Large intestine (tissue), 3 donors: ENCODE data around the gene RBM28. TPM values are rescaled to one million over a fixed set of nuclear protein-coding genes. Genes with fewer than 3 reads are reported as not detected.

Experiments used
- DNase-seq, 2 donors: peaks; one replicate each; pipeline versions ENCODE4 v3.0.0 to v3.0.0-alpha.2; 2013
- H3K27ac ChIP-seq: one replicate; pipeline ENCODE4 v1.5.1; 2013; ENCODE audit warnings: low read length
- H3K27me3 ChIP-seq: 2 replicates; pipeline ENCODE4 v1.6.1; 2013; ENCODE audit warnings: low read length; ENCODE audit not compliant: control insufficient read depth, insufficient read depth
- H3K36me3 ChIP-seq: 2 replicates; pipeline ENCODE4 v1.6.1; 2013; ENCODE audit warnings: low read length; ENCODE audit not compliant: control insufficient read depth, insufficient read depth
- H3K4me1 ChIP-seq: one replicate; pipeline ENCODE4 v1.6.1; 2013; ENCODE audit warnings: low read length; ENCODE audit not compliant: control insufficient read depth, insufficient read depth
- H3K4me3 ChIP-seq: one replicate; pipeline ENCODE4 v1.5.1; 2013; ENCODE audit warnings: low read length
- H3K9me3 ChIP-seq: one replicate; pipeline ENCODE4 v1.6.1; 2013; ENCODE audit warnings: mild to moderate bottlenecking, low read depth, low read length, moderate library complexity; ENCODE audit not compliant: control insufficient read depth
- whole genome bisulfite sequencing: methylation state at CpG from one replicate; pipeline ENCODE4 v1.1.5; 2013; ENCODE audit warnings: low lambda C conversion rate; ENCODE audit not compliant: insufficient coverage; 5-methylcytosine and 5-hydroxymethylcytosine counted together
- polyA plus RNA-seq: library from polyadenylated mRNA; unstranded; fragments of 120-200 nt; gene quantifications from one replicate; pipeline ENCODE4 v1.2.1, GENCODE V29; 2013

The RBM28 gene
- polyA plus RNA-seq, 1 donor: 25.3 TPM

DNA sequence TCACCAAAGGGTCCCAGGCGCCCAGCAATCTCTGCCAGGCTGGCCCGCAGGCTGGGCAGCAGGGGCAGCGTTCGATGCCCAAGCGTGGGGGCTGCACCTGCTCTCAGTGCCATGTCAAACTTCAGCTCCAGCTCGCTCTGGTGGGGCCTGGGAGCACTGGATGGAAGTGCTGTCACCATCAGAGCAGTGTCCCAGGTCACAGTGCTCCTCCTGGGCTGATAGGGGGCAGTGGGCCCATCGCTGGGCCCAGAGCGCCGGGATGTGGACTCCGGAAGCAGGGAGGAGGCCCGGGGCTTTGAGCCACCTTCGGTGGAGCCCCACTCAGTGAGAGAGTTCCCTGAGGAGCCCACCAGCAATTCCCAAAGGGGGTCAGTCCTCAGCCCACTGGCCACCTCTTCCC, 15.6 kb upstream of the RBM28 start:
- no peaks in the 10 kb centered on the region for H3K36me3 ChIP-seq
- peaks cover 6% of the 10 kb centered on the region for H3K4me1 ChIP-seq
- H3K4me3 ChIP-seq: no peak overlapping the region
- H3K27ac ChIP-seq: no peak overlapping the region
- WGBS: no CpG with 5 or more reads among the region's 12 CpGs
- DNase-seq: no peak
- peaks cover 72% of the 10 kb centered on the region for H3K27me3 ChIP-seq
- no peaks in the 10 kb centered on the region for H3K9me3 ChIP-seq

DNA sequence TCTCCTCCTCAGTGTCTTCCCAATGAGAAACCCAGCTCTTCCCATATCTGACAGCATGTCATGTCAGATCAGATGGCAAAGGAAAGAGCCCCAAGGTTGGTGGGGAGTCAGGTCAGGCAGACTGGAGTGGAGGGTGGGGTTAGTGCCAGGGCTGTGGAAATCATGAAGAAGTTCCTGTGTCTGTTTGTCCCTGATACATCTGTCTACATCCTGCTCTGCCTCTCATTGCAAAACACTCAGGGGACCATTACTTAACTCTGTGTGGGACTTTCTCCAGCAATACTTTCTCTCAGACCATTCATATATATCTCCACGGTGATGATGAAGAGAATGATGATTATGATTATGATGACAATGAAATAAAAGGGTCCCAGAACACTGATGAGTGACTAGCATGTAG, 14.5 kb upstream of the RBM28 start:
- H3K27me3 ChIP-seq: peaks cover 73% of the 10 kb centered on the region
- no peaks in the 10 kb centered on the region for H3K9me3 ChIP-seq
- H3K36me3 ChIP-seq: no peaks in the 10 kb centered on the region
- no CpG with 5 or more reads among the region's 1 CpG for WGBS
- H3K27ac ChIP-seq: no peak overlapping the region
- H3K4me3 ChIP-seq: no peak overlapping the region
- no peak for DNase-seq
- peaks cover 6% of the 10 kb centered on the region for H3K4me1 ChIP-seq

DNA sequence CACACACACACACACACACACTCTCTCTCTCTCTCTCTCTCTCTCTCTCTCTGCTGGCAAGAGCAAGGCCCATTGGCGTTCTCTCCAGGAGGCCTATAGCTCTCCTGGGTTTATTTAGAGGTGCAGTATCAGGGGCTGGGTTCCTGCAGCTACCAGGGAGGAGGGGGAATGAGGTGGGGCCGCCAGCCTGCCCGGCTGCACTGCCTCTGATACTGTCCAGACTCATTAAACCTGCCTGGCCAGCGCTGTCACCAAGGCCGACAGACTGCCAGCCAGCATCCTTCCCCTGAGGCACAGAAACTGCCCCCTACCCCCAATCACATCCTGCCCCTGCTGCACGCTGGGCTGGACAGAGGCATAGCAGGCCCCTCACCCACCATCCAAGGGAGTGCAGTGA, 13.5 kb upstream of the RBM28 start:
- H3K9me3 ChIP-seq: peaks cover 3% of the 10 kb centered on the region
- no peak for DNase-seq
- WGBS: no CpG with 5 or more reads among the region's 6 CpGs
- H3K36me3 ChIP-seq: no peaks in the 10 kb centered on the region
- peaks cover 8% of the 10 kb centered on the region for H3K4me1 ChIP-seq
- H3K27me3 ChIP-seq: peaks cover 73% of the 10 kb centered on the region
- H3K4me3 ChIP-seq: no peak overlapping the region
- no peak overlapping the region for H3K27ac ChIP-seq

DNA sequence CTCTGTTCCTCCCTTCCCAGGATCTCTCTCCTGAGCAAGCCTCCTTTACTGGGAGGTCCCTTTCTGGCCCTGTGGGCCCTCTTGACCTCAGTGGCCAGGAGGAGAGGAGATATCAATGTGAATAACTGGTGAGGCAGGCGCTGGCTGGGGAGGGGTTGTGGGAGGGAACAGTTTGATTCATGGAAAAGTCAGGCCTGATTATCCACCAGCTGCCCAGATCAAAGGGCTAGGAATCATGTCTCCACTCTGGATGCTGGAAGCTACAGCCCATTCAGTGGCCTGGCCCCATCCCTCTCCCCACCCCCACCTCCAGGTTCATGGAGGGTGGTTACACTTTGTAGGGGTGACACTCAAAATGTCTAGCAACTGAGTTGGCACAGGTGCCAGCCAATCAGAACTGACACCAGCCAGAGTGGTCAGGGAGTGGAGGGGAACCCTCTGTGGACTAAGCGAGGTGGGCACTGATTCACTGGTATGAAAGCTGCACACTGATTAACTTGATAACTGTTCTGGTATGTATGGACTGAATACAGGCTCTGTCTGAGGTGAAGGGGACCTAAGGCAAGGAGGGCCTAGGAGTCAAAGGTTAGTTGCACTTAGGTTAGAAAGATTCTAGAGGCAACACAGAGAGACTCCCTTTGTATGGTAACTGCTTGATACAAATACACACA, 13.0 kb upstream of the RBM28 start:
- H3K9me3 ChIP-seq: peaks cover 6% of the 10 kb centered on the region
- no peak for DNase-seq
- no peak overlapping the region for H3K4me3 ChIP-seq
- H3K27me3 ChIP-seq: peaks cover 69% of the 10 kb centered on the region
- H3K4me1 ChIP-seq: peaks cover 8% of the 10 kb centered on the region
- no peaks in the 10 kb centered on the region for H3K36me3 ChIP-seq
- WGBS: no CpG with 5 or more reads among the region's 2 CpGs
- no peak overlapping the region for H3K27ac ChIP-seq

DNA sequence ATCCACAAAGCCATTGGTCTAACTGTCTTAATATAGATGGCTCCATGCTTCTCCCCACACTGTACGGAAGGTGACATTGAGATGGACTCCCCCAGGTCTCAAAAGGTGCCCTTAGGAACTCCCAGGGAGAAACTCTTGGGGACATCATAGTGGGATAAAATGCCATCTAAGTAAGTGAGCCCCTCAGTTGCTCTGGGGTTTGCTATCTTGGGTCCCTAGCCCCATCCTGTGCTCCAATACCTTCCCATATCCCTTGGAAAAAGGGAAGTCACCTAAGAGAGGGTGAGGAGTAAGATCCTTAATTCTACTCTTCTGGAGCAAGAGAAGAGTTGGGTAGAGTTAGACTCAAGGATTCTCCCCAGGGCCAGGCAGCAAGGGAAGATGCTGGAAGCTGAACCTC, 9.9 kb upstream of the RBM28 start:
- Histone ChIP-seq H3K9me3 (peaks cover 12% of the 10 kb centered on the region), H3K27ac (no peak overlapping the region), H3K36me3 (no peaks in the 10 kb centered on the region), H3K27me3 (peaks cover 73% of the 10 kb centered on the region), H3K4me3 (no peak overlapping the region), H3K4me1 (peaks cover 3% of the 10 kb centered on the region)
- WGBS: no CpG with 5 or more reads among the region's 1 CpG
- no peak for DNase-seq

DNA sequence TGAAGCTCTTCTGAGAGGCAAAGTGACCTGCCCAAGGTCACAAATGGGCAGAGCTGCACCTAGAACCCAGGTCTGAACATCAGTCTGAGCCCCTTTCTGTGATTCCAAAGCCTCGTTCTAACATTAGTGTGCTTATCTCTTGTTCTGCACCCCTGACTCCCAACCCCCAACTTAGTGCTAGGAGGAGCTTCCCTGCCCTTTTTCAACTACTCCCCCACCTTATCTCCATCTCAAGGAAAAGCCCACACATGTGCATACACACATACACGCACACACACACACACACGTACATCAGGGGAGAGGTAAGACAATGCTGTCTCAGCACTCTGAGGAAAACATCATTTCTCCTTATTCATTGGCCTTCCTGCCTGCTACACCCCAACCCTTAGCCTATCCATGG, 9.5 kb upstream of the RBM28 start:
- WGBS: no CpG with 5 or more reads among the region's 3 CpGs

DNA sequence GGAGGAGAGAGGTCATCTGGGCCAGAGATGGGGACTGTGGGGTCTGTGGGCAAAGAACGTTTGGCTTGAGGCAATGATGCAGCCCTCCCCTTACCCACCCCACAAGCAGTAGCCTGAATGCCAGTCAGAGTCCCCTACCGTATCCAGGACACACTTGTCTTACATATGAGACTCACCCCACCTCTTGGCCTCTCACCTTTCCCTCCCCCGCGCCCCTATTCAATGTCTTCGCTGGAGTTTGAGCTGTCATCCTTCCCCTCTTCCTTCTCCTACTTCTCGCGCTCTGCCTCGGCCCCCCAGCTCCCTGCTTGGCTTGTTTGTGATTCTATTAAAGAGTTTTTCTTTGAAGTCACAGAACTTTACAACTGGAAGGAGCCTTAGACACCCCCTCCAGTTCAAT, 8.9 kb upstream of the RBM28 start:
- peaks cover 78% of the 10 kb centered on the region for H3K27me3 ChIP-seq

More for the DNA sequence above, 9.5 kb upstream of the RBM28 start:
- H3K9me3 ChIP-seq: peaks cover 12% of the 10 kb centered on the region
- no peak for DNase-seq
- peaks cover 75% of the 10 kb centered on the region for H3K27me3 ChIP-seq
- peaks cover 3% of the 10 kb centered on the region for H3K4me1 ChIP-seq
- no peak overlapping the region for H3K27ac ChIP-seq
- H3K4me3 ChIP-seq: no peak overlapping the region
- H3K36me3 ChIP-seq: no peaks in the 10 kb centered on the region

DNA sequence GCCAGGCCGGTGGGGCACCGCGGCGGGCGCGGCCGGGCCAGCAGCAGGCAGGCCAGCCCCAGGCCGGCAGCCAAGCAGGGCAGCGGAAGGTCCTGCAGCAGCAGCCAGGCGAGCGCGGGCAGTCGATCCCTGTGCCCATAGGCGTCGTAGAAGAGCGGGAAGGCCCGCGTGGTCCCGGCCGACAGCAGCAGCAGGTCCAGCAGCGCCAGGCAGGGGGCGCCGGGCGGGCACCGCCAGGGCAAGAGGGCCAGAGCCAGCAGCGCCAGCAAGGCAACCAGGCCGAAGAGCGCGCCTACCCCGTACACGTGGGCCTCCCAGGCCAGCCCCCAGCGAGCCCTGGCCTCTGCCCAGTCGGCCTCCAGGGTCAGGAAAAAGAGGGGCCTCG, 8.4 kb upstream of the RBM28 start:
- Histone ChIP-seq H3K9me3 (peaks cover 12% of the 10 kb centered on the region), H3K27ac (no peak overlapping the region), H3K4me3 (no peak overlapping the region), H3K4me1 (peaks cover 3% of the 10 kb centered on the region), H3K27me3 (peaks cover 79% of the 10 kb centered on the region), H3K36me3 (no peaks in the 10 kb centered on the region)
- DNase-seq: peak in 1 of 2 donors; percentile 43
- no CpG with 5 or more reads among the region's 34 CpGs for WGBS

More for the DNA sequence above, 8.9 kb upstream of the RBM28 start:
- H3K4me1 ChIP-seq: peaks cover 3% of the 10 kb centered on the region
- no peak for DNase-seq
- no peaks in the 10 kb centered on the region for H3K36me3 ChIP-seq
- WGBS: 0% methylated on average over 1 of the region's 8 CpGs
- no peak overlapping the region for H3K4me3 ChIP-seq
- no peak overlapping the region for H3K27ac ChIP-seq
- H3K9me3 ChIP-seq: peaks cover 12% of the 10 kb centered on the region

DNA sequence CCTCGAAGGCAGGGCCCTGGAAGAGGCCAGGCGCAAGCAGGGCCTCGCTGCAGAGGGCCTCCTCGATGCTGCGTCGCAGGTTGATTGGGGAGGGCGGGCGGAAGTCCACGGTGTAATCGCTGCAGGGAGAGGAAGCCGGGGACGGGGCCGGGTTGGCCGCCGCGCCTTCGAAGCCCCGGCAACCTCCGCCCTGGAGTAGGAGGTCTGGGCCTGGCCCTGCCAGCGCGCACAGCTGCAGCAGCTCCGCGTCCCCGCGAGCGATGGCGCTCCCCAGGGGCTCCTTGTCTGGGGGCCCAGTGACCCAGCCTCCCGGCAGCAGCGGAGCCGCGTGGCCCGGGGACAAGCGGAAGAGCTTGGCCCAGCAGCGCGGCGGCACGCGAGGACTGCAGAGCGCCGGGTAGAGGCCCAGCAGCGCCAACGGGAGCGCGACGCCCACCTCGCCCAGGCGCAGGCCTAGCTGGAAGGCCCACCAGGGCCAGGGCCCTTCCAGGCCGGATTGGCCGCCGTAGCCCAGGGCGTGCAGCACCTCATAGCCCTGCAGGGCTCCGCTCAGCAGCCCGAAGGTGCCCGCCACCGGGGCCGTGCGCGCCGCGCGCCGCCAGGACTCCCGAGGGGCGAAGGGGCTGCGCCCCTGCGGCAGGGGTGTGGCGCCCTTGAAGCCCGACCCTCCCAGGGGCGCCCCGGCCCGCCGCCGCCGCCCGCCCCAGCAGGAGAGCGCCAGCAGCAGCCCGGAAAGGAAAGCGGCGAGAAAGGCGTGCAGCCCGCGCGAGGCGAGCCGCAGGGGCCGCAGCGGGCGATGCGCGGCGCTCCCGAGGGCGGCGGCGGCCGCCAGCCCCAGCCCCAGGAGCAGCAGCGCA, 7.8 kb upstream of the RBM28 start:
- H3K27me3 ChIP-seq: peaks cover 76% of the 10 kb centered on the region
- no peak overlapping the region for H3K4me3 ChIP-seq
- no peak overlapping the region for H3K27ac ChIP-seq
- no peaks in the 10 kb centered on the region for H3K36me3 ChIP-seq
- H3K4me1 ChIP-seq: peaks cover 3% of the 10 kb centered on the region
- peaks cover 12% of the 10 kb centered on the region for H3K9me3 ChIP-seq
- peak in 1 of 2 donors; percentile 51 for DNase-seq
- no CpG with 5 or more reads among the region's 97 CpGs for WGBS

DNA sequence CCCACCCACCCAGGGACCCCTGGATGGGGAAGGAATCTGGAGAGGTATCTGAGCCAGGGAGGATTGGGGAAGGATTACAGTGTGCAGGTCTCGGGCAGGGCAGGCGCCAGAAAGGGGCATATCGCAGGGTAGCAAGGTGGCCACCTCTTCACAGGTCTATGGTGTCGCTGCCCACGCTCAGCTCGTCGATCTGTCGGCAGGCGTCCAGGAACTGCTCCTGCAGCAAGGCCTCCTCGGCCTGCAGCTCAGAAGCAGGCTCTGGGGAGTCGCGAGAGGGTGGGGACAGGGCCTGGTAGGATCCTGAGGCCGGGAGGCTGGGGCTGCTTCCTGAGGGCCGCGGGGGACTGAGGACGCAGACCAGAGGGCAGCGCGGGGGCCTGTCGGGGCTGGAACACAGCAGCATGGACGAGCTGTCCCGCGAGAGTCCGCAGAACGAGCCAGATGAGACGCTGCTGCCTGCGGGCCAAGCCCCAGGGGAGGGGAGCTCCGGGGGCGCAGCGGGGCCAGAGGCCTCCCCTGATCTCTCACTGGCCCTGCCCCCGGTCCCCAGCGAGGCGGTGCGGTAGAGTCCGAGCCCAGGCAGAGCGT, 7.1 kb upstream of the RBM28 start:
- WGBS: no CpG with 5 or more reads among the region's 35 CpGs
- no peaks in the 10 kb centered on the region for H3K36me3 ChIP-seq
- no peak overlapping the region for H3K4me3 ChIP-seq
- H3K27me3 ChIP-seq: peaks cover 74% of the 10 kb centered on the region
- H3K27ac ChIP-seq: no peak overlapping the region
- no peak for DNase-seq
- H3K4me1 ChIP-seq: peaks cover 3% of the 10 kb centered on the region
- peaks cover 12% of the 10 kb centered on the region for H3K9me3 ChIP-seq
